NCI-H1417 (cell line): ENCODE measurements around the gene MAGEB16.

Experiments
- DNase-seq, 3 experiments: peaks; one replicate each; lab custom pipeline; 2025; lab: John Stamatoyannopoulos, UW

MAGEB16 gene

DNA sequence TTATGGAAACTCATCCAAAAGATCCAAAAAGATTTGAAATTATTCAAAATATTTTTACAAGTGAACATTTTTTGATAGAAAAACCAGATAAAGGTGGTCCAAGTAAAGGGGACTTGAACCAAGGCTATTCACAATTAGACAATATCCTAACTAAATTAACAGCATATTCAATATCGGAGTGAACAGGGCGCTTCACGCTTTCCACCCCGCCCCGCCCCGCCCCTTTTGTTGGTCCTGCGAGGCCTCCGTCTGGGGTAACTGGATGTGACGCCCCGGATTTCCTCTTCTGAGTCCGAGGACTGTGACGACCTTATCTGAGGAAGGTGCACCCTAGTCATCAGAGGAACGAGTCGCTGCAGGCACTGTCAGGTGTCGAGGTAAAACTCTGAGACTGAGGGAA, at the start of gene MAGEB16:
MAGEB16 (plus strand) TSS at position 301 of the 400 bp plus-strand sequence. CDS start 3,855 bp downstream, outside the sequence.
- DNase-seq = no peak

DNA sequence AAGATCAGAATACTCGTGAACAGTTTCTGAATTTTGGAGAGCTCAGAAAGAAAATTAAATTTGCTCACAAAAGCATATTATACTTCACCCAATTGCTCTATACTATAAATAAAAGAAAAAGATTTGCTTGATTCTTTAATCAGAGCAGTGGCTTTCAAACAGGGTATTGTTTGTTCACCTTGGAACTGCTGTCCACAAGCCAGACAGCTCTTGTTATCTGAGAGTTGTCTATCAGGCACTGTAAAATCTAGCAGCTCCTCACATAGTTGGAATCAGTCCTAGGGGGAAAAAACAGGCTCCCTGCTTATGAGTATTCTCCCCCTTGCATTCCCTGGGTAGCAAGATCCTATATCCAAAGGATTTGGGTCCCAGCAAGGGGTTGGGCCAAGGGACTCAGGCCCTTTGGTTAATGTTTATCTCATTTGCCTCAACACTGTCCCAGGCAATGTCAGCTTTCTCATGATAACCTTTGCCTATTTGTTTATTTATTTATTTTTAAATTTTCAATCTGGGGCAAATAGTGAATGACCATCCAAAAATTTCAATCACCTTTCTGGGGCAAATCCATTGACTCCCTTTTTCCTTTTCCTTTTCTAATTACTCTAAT, 24.1 kb upstream of the MAGEB16 start:
- DNase-seq = no peak

DNA sequence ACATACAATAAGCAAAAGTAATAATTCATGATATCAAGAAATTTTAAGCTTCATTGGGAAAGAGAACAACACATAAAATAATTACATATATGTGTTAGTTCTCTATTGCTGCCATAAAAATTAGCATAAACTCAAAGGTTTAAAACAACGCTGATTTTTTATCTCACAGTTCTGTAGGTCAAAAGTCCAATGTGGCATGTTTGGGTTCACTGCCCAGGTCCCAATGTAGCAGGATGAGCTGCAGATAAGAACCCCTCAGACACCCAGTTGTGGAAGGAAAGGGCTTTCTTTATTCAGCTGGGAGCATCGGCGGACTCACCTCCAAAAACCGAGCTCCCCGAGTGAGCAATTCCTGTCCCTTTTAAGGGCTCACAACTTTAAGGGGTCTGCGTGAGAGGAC, 13.1 kb upstream of the MAGEB16 start:
- no peak for DNase-seq

DNA sequence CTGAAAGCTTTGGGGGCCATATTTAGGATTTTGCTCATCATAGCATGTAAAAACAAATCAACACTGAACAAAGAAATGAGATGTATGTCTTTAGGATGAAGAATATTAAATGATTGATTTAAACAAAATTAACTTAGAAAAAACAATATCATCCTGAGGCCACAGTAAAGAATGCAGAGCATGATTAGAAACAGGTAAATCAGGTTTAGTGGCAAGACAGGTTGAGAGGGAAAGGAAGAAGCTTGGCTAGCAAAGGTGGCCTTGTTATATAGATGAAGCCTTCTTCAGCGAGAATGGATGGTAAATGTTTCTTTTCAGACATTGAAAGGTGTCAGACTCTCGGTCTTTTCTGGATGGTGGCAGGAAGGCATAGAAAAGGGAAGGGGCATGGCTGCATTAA, 11.9 kb upstream of the MAGEB16 start:
- no peak for DNase-seq

DNA sequence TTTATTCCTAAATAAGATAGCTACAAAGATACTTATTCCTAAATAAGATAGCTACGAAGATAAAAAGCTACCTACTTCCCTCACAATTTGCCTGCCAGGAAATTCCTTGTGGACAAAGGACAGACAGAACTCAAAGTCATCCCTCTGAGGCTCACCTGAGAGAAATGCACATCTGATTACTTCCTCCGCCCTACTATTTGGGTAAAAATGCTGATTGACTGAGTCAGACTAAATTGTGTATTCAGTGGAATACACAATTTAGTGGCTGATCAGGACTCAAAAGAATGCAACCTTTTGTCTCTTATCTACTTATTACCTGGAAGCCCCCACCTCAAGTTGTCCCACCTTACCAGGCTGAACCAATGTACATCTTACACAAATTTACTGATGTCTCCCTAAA, 10.3 kb upstream of the MAGEB16 start:
- no peak for DNase-seq

DNA sequence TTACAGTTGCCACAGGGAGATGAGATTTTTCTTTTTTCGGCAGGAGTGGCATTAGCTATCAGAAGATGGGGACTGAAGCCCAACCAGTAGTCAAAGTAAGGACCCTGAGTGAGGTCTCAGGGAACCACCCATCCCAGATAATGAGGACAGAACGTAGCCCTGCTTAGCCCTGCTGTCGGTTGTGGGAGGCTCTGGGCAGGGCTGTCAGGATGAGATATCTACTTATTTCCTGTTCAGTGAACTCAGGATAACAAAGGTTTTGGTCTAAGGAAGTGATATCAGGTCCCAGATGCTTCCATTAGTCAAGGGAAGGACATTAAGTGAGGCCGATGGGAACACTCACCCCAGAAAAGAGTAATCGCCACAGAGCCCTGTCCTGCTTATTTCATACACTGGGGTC, 2.3 kb downstream of the MAGEB16 start:
- DNase-seq = no peak

DNA sequence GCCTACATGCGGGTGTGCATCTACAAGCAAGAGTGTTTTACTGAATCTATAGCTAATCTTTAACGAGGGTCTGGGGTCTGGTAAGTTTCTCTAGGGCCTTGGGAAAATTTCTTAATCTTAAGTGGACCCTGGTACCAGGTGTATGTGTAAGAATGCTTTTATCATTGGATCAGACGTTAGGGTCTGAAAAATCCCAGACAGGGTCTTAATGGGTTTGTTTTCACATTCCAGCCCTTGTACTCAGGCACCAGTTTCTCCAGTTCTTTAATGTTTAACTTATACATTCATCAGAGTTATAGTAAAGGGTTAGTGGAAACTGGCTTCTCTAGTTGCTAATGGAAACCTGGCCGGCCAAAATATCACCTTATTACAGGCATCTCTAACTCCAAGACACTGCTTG, 11.6 kb downstream of the MAGEB16 start:
- DNase-seq = no peak

DNA sequence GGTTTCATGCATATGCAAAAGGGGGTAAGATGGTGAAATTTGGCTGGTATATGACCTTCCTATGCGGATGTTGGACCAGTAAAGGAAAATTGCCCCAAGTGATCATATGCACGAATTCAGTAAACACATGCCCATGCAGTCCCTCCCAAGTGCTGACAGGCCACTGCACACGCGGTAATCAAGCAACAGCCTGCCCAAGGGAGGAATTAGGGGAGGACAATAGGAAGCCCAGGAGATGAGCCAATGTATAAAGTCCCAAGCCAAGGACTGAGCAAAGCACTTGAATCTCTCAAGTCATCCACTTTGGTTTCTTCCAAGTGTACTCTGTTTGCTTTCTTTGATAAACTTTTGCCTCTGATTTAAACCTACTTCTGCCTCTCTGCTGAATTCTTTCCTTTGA, 21.1 kb downstream of the MAGEB16 start:
- no peak for DNase-seq

DNA sequence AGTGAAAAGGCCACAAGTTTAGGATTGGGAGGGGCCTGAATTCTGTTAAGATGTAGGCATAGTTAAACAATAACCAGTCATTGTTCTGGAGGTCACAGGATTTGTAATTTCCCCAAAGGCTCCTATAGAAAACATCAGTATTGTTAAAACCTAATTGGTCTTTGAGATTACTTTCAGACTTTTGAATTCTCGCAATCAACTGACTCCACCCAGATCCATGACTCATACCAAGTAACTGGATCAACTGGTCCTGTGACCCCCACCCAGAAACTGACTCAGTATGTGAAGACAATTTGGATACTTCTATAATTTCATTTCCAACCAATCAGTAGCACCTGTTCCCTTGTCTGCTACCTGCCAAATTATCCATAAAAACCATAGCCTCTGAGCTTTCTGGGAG, 28.4 kb downstream of the MAGEB16 start:
- peak in 2 of 3 experiments; percentile 26 to 70 for DNase-seq

DNA sequence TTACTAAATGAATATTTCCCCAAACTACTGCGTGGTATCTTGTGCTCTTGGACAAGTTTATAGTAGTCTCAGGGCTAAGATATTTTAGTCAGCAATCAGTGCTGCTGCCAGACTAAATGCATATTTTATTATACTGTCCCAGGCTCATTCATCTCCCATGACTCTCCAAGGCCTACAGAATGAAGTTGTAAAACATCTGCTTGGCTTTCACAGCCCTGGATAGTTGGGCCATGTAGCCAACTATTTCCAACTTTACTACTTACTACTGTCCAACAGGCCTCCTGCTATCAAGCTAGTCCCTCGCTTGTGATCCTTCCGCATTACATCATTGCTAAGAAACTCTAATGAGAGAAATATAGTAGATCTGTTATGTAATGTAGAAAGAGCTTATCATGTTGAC, 31.4 kb downstream of the MAGEB16 start:
- DNase-seq = no peak

DNA sequence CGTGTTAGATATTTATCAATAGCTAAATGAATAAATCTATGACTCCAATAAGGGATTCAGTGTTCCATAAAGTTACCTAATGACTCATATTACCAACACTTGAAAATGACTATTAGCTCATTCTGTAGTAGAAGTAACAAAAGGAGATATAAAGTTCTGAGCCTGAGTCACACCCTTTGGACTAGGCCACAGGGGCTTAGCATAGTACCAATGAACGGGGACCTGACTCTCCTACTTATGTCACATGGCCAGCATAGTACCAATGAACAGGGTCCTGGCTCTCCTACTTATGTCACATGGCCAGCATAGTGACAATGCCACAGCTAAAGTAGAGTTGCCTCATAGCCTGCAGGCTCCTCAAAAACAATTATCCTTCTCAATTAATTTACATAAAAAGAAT, 43.7 kb downstream of the MAGEB16 start:
- DNase-seq = no peak

DNA sequence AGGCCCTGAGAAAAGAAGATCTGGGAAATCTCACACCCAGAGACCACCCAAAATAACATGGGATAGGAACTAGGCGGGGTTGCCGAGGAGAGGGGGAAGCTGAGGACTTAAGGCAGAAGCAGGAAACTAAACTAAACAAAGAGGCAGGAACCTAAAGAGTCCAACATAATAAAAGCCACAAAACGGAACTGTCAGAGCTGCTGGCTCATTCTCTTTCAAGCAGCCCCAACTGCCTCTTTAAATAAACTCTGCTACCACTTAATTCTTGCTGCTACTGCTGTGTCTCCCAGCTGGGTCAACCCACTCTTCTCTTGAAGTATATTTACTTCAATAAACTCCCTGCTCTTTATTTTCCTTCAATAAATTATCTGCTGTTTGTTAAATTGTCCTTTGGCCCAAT, 44.5 kb downstream of the MAGEB16 start:
- peak in 1 of 3 experiments; percentile 12 for DNase-seq

DNA sequence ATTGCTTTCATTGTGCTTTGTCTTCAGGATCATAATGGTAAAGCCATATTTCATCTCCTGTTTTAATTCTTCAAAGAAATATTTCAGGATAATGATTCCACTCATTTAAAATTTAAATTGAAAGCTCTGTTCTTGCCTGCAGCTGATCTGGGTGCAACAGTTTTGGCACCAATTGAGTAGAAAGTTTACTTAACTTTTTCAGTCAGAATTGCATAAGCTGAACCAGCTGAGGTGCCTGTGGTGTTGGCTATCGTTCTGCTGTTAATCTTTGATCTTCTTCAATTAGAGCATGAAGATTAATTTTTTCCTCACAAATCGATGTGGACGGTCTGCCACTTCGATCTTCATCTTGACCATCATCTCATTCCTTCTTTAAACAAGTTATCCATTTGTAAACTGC, 49.6 kb downstream of the MAGEB16 start:
- DNase-seq = no peak
